ENCODE measurements around the gene RNF151. TPM values are rescaled to one million over a fixed set of nuclear protein-coding genes. Genes with fewer than 3 reads are reported as not detected.
"Not testable (repeated sequence)": the region's sequence is repeated elsewhere in the genome, so short reads cannot be mapped to it uniquely, and the experiment has no call there.

RNF151 gene
- total RNA-seq, 1 donor from 2014 or later, result not detected

- H3K4me3 ChIP-seq, result peak overlapping the region in 1 of 2 donors; percentile 88
- TF ChIP-seq POLR2AphosphoS5 (IDR thresholded peaks at IDR 0.05; ENCODE audit: insufficient read depth in 1 of 2, low read depth in 1 of 2), result peak in 1 of 2 donors; percentile 5
- intact Hi-C loops (cut with DNase I); H3K9me3 ChIP-seq; H3K27ac ChIP-seq; H3K27me3 ChIP-seq; DNase-seq (ENCODE audit: extremely low spot score in 2 of 2): not testable (repeated sequence)
- peaks cover 52% of the 10 kb centered on the region for H3K4me1 ChIP-seq
- H3K36me3 ChIP-seq, result peaks cover 0 to 31% of the 10 kb centered on the region in 2 donors
Observed at GRCh38 chr16:1962161-1963153, 4.2 kb upstream of the RNF151 start.

- H3K4me1 ChIP-seq, result peaks cover 52% of the 10 kb centered on the region
- intact Hi-C loops (cut with DNase I), result no loop called here
- no peak for TF ChIP-seq POLR2AphosphoS5 (IDR thresholded peaks at IDR 0.05; ENCODE audit: insufficient read depth in 1 of 2, low read depth in 1 of 2)
- TF ChIP-seq CTCF (IDR thresholded peaks at IDR 0.05), result no peak
- TF ChIP-seq POLR2A (IDR thresholded peaks at IDR 0.05), result no peak
Observed at GRCh38 chr16:1963806-1964505, 2.7 kb upstream of the RNF151 start.

GRCh38 chr16:1964506-1965395, 1.9 kb upstream of the RNF151 start, which contains the start of gene RPS2:
TSS of gene RPS2 (minus strand) at chr16:1964826. CDS start at chr16:1964625, 201 bp downstream.
- Histone ChIP-seq H3K36me3 (peaks cover 0 to 31% of the 10 kb centered on the region in 2 donors), H3K27ac (peak within 1 kb of the TSS; percentile 91), H3K27me3 (no peaks in the 10 kb centered on the region), H3K4me1 (peaks cover 49% of the 10 kb centered on the region), H3K9me3 (no peaks in the 10 kb centered on the region), H3K4me3 (peak within 1 kb of the TSS; percentile 88 to 98)
- peak in 1 of 2 donors; percentile 99 for DNase-seq (ENCODE audit: extremely low spot score in 2 of 2)
- peak in 1 of 2 donors; percentile 93 for TF ChIP-seq POLR2A (IDR thresholded peaks at IDR 0.05)
- peak; percentile 95 to 99 for TF ChIP-seq POLR2AphosphoS5 (IDR thresholded peaks at IDR 0.05; ENCODE audit: insufficient read depth in 1 of 2, low read depth in 1 of 2)
- no peak for TF ChIP-seq CTCF (IDR thresholded peaks at IDR 0.05)
- intact Hi-C loops (cut with DNase I), result no loop called here

More at GRCh38 chr16:1963806-1964505, 2.7 kb upstream of the RNF151 start:
- H3K9me3 ChIP-seq, result no peaks in the 10 kb centered on the region
- H3K27ac ChIP-seq, result peak overlapping the region; percentile 91
- DNase-seq (ENCODE audit: extremely low spot score in 2 of 2), result no peak
- peak overlapping the region; percentile 88 to 98 for H3K4me3 ChIP-seq
- no peaks in the 10 kb centered on the region for H3K27me3 ChIP-seq
- H3K36me3 ChIP-seq, result peaks cover 0 to 31% of the 10 kb centered on the region in 2 donors

- H3K27me3 ChIP-seq, result no peaks in the 10 kb centered on the region
- H3K27ac ChIP-seq, result peak overlapping the region; percentile 91
- H3K4me1 ChIP-seq, result peaks cover 42% of the 10 kb centered on the region
- H3K9me3 ChIP-seq, result no peaks in the 10 kb centered on the region
- intact Hi-C loops (cut with DNase I), result no loop called here
- no peak for DNase-seq (ENCODE audit: extremely low spot score in 2 of 2)
- peak overlapping the region; percentile 88 to 98 for H3K4me3 ChIP-seq
- no peak for TF ChIP-seq POLR2A (IDR thresholded peaks at IDR 0.05)
- no peak for TF ChIP-seq POLR2AphosphoS5 (IDR thresholded peaks at IDR 0.05; ENCODE audit: insufficient read depth in 1 of 2, low read depth in 1 of 2)
- no peak for TF ChIP-seq CTCF (IDR thresholded peaks at IDR 0.05)
- H3K36me3 ChIP-seq, result peaks cover 0 to 31% of the 10 kb centered on the region in 2 donors
Observed at GRCh38 chr16:1965396-1966001, 1.2 kb upstream of the RNF151 start.

Data from vagina (tissue), 2 donors.